Breast epithelium (tissue), 3 donors: ENCODE measurements around the gene CXCR6.

Source experiments
- CTCF ChIP-seq, 3 donors: fragments of 450-650 bp; IDR thresholded peaks; one replicate each; pipeline ENCODE4 v1.5.1; 2016 to 2017; ENCODE audit warnings: antibody characterized with exemption in 3 of 3, mild to moderate bottlenecking in 3 of 3, moderate library complexity in 3 of 3
- POLR2A ChIP-seq: fragments of 450-650 bp; IDR thresholded peaks from one replicate; pipeline ENCODE4 v1.6.1; 2016; ENCODE audit warnings: antibody characterized with exemption, mild to moderate bottlenecking, moderate library complexity

GRCh38 chr3:45984331-45985312 is 41.4 kb downstream of the CXCR6 start:
- no peak for TF ChIP-seq CTCF (IDR thresholded peaks at IDR 0.05)
- TF ChIP-seq POLR2A: no peak
